CD1c-positive myeloid dendritic cell (primary cell): Measurements from ENCODE around the gene NDUFB3.
A peak's percentile ranks its signal among the peaks of the same experiment; 100 is the strongest.

Source experiments
- DNase-seq: peaks from one replicate; pipeline ENCODE4 v3.0.0-alpha.2; 2016; ENCODE audit errors: extremely low spot score

NDUFB3 gene

DNA sequence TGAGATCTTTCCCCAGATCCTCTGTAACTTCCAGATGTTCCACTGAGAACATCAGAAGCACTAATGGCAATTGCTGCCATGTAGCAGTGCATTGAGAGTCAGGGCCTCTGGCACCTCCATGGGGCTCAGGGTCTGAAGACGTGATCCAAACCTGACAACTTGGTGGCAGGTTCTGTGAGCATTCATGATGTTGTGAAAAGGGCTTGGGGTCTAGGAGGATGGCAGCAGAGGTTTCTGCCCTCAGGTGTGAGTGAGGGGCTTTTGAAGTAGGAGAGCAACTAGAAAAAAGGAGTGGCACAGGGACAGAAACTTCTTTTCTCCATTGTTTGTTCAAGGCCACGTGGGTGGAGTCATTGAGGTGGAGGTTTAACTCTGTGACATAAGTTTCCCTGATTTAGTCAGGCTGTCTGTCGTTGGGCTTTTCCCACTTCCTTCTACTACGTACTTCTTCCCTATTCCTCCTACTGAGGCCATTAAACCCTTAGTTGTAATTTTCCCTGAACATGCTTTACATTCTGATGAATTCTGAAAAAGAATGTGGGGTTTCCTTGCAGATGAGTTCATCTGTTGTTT, 57.2 kb downstream of the NDUFB3 start:
- peak; percentile 93 for DNase-seq

DNA sequence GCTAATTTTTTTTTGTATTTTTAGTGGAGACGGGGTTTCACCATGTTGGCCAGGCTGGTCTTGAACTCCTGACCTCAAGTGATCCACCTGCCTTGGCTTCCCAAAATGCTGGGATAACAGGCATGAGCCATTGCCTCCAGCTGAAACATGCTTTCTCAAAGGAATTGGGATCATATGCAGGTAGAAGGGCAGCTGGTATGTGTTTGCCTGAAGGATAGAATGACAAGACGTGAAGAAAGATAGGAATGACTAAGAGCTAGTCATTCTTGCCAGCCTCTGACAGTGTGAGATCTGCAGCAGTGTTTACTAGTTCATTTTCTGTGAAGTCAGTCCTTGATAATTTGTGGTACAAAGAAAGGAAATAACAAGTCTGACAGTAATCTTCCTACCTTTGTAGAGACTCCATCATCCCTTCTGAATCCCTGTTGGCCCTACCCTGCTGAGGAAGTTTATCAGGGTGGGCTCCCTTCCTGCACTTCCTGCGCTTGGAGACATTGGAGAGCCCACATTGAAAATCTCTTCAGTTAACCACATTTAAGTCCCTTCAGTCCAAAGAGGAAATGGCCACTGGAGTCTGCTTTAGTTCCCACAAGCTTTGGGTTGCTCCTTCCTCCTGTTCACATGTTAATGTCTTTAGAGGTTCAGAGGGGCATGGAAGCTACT, 58.9 kb downstream of the NDUFB3 start:
- peak; percentile 77 for DNase-seq

GRCh38 chr2:201132518-201132917, 60.7 kb downstream of the NDUFB3 start:
- DNase-seq, result peak; percentile 86
